ENCODE results near the gene VPS13A.
"Not testable (repeated sequence)": the region's sequence is repeated elsewhere in the genome, so short reads cannot be mapped to it uniquely, and the experiment has no call there.

The VPS13A gene

GRCh38 chr9:77423841-77424240 is 246.5 kb downstream of the VPS13A start:
- DNase-seq (ENCODE audit: low read depth in 3 of 3) = no peak

- DNase-seq (ENCODE audit: low read depth in 3 of 3) = no peak
Measured at GRCh38 chr9:77424993-77425392, 247.7 kb downstream of the VPS13A start.

GRCh38 chr9:77426712-77427111 is 249.4 kb downstream of the VPS13A start:
- DNase-seq (ENCODE audit: low read depth in 3 of 3) = no peak

GRCh38 chr9:77427256-77427927 is 250.1 kb downstream of the VPS13A start:
- no peak for DNase-seq (ENCODE audit: low read depth in 3 of 3)

- DNase-seq (ENCODE audit: low read depth in 3 of 3) = no peak
Measured at GRCh38 chr9:77429928-77430327, 252.6 kb downstream of the VPS13A start.

GRCh38 chr9:77432053-77432452 is 254.7 kb downstream of the VPS13A start:
- no peak for DNase-seq (ENCODE audit: low read depth in 3 of 3)

GRCh38 chr9:77433675-77434445 is 256.5 kb downstream of the VPS13A start:
- peak; percentile 10 to 48 (median 11) for DNase-seq (ENCODE audit: low read depth in 3 of 3)

GRCh38 chr9:77435277-77435676 is 257.9 kb downstream of the VPS13A start:
- no peak for DNase-seq (ENCODE audit: low read depth in 3 of 3)

- DNase-seq (ENCODE audit: low read depth in 3 of 3) = no peak
Measured at GRCh38 chr9:77435688-77436087, 258.4 kb downstream of the VPS13A start.

- no peak for DNase-seq (ENCODE audit: low read depth in 3 of 3)
Measured at GRCh38 chr9:77438653-77439052, 261.3 kb downstream of the VPS13A start.

- no peak for DNase-seq (ENCODE audit: low read depth in 3 of 3)
Measured at GRCh38 chr9:77440057-77440456, 262.7 kb downstream of the VPS13A start.

- DNase-seq (ENCODE audit: low read depth in 3 of 3) = not testable (repeated sequence)
Measured at GRCh38 chr9:77441124-77441523, 263.8 kb downstream of the VPS13A start.

- DNase-seq (ENCODE audit: low read depth in 3 of 3) = no peak
Measured at GRCh38 chr9:77442436-77442835, 265.1 kb downstream of the VPS13A start.

- no peak for DNase-seq (ENCODE audit: low read depth in 3 of 3)
Measured at GRCh38 chr9:77447646-77448045, 270.3 kb downstream of the VPS13A start.

- no peak for DNase-seq (ENCODE audit: low read depth in 3 of 3)
Measured at GRCh38 chr9:77449240-77450084, 272.1 kb downstream of the VPS13A start.

GRCh38 chr9:77450085-77450475 is 272.7 kb downstream of the VPS13A start:
- no peak for DNase-seq (ENCODE audit: low read depth in 3 of 3)

GRCh38 chr9:77451507-77451906 is 274.2 kb downstream of the VPS13A start:
- no peak for DNase-seq (ENCODE audit: low read depth in 3 of 3)

- DNase-seq (ENCODE audit: low read depth in 3 of 3) = no peak
Measured at GRCh38 chr9:77453825-77454647, 276.7 kb downstream of the VPS13A start.

- DNase-seq (ENCODE audit: low read depth in 3 of 3) = no peak
Measured at GRCh38 chr9:77454663-77455062, 277.3 kb downstream of the VPS13A start.

GRCh38 chr9:77455312-77455927 is 278.1 kb downstream of the VPS13A start:
- peak in 1 of 3 experiments; percentile 44 for DNase-seq (ENCODE audit: low read depth in 3 of 3)

GRCh38 chr9:77456829-77457437 is 279.6 kb downstream of the VPS13A start:
- DNase-seq (ENCODE audit: low read depth in 3 of 3) = peak; percentile 61 to 84 (median 73)
